Peyer's patch (tissue), 4 donors: Measurements from ENCODE around the gene IQCB1. TPM values are rescaled to one million over a fixed set of nuclear protein-coding genes. Genes with fewer than 3 reads are reported as not detected.

Experiments
- DNase-seq, 3 donors: peaks; one replicate each; pipeline ENCODE4 v3.0.0-alpha.2; 2017 to 2019
- H3K27ac ChIP-seq, 4 donors: fragments of 200-600 bp; sonication (generic); one replicate each; pipeline ENCODE4 v1.5.1; 2016 to 2019
- H3K27me3 ChIP-seq, 2 donors: fragments of 200-600 bp; sonication (generic); one replicate each; pipeline ENCODE4 v1.5.1; 2019
- H3K36me3 ChIP-seq, 3 donors: fragments of 200-600 bp; sonication (generic); one replicate each; pipeline ENCODE4 v1.5.1; 2016 to 2019
- H3K4me1 ChIP-seq, 4 donors: fragments of 200-600 bp; sonication (generic); one replicate each; pipeline ENCODE4 v1.5.1; 2016 to 2019
- H3K4me3 ChIP-seq, 4 donors: fragments of 200-600 bp; sonication (generic); 1 replicate in 3 of 4; 2 replicates in 1 of 4; pipeline ENCODE4 v1.5.1; 2016 to 2019; ENCODE audit warnings: mild to moderate bottlenecking in 1 of 4
- H3K9me3 ChIP-seq, 4 donors: fragments of 200-600 bp; sonication (generic); one replicate each; pipeline ENCODE4 v1.5.1; 2016 to 2019; ENCODE audit warnings: mild to moderate bottlenecking in 1 of 4
- POLR2A ChIP-seq, 2 donors: fragments of 450-650 bp; IDR thresholded peaks; one replicate each; pipeline ENCODE4 v1.5.1; 2017; ENCODE audit warnings: antibody characterized with exemption in 2 of 2, mild to moderate bottlenecking in 2 of 2, moderate library complexity in 2 of 2
- total RNA-seq, 4 donors: library from RNA; depleted of rRNA; stranded (reverse); fragments of >200 nt; gene quantifications; one replicate each; pipeline ENCODE4 v1.1.0, GENCODE V29; 2016
- TF ChIP-seq, protein P1 (sequence below), 6 experiments: fragments of 450-650 bp in 4 of 6; fragments of 200-600 bp in 2 of 6; sonication (generic) in 1 of 6; IDR thresholded peaks; one replicate each; pipeline ENCODE4 v1.5.1; 2017 to 2019; ENCODE audit warnings: antibody characterized with exemption in 6 of 6, mild to moderate bottlenecking in 3 of 6, moderate library complexity in 1 of 6

IQCB1 gene
- total RNA-seq, 4 donors from 2014 or later, result 22.8 to 50.3 (median 29.6) TPM

DNA sequence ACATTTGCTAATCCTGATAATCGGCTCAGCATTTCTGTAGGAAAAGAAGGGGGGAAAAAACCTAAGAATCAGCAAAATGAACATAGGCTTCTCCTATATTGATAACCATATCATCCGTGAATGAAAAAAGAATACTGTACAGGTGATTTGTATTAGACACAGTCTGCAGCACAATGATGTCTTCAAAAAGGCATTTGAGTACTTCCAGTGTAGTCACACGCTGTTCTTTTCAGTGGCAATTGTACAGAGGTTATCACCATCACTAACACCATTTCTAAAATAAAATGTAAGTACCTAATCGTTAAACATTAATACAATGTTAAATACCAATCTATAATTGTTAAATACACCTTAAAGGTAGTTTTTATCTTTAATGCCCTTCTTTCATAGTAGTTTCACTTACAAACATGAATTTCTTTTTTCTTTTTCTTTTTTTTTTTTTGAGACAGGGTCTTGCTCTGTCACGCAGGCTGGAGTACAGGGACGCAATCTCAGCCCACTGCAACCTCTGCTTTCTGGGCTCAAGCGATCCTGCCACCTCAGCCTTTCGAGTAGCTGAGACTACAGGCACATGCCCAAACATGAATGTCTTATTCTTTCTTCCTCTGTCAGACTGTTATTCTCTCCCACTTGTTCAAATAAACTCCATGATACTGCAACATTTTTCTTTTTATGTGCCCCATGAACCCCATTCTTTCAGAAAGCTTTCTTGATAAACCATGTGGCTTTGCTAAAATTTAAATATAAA lies 103.7 kb downstream of the IQCB1 start:
- Histone ChIP-seq H3K4me3 (no peak overlapping the region), H3K9me3 (no peaks in the 10 kb centered on the region), H3K27ac (no peak overlapping the region), H3K36me3 (peaks cover 0 to 43% (median 0%) of the 10 kb centered on the region in 3 donors), H3K27me3 (no peaks in the 10 kb centered on the region), H3K4me1 (no peaks in the 10 kb centered on the region)
- TF ChIP-seq, protein P1, sequence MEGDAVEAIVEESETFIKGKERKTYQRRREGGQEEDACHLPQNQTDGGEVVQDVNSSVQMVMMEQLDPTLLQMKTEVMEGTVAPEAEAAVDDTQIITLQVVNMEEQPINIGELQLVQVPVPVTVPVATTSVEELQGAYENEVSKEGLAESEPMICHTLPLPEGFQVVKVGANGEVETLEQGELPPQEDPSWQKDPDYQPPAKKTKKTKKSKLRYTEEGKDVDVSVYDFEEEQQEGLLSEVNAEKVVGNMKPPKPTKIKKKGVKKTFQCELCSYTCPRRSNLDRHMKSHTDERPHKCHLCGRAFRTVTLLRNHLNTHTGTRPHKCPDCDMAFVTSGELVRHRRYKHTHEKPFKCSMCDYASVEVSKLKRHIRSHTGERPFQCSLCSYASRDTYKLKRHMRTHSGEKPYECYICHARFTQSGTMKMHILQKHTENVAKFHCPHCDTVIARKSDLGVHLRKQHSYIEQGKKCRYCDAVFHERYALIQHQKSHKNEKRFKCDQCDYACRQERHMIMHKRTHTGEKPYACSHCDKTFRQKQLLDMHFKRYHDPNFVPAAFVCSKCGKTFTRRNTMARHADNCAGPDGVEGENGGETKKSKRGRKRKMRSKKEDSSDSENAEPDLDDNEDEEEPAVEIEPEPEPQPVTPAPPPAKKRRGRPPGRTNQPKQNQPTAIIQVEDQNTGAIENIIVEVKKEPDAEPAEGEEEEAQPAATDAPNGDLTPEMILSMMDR (IDR thresholded peaks at IDR 0.05), result no peak
- TF ChIP-seq POLR2A (IDR thresholded peaks at IDR 0.05), result no peak
- DNase-seq, result no peak

DNA sequence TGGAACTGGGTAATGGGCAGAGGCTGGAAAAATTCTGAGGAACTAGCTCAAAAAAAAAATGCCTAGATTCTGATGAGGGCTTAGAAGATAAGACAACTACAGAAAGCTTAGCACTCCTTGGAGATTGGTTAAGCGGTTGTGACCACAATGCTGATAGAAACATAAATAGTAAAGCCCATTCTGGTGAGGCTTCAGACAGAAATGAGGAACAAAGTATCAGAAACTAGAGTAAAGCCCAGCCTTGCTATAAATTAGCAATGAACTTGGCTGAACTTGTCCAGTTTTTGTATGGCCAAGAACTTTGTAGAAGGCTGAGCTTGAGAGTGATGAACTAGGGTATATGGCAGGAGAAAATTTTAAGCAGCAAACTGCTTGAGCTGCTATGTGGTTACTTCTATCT lies 110.7 kb downstream of the IQCB1 start:
- no peak overlapping the region for H3K27ac ChIP-seq
- H3K9me3 ChIP-seq, result no peaks in the 10 kb centered on the region
- peaks cover 0 to 92% (median 0%) of the 10 kb centered on the region in 3 donors for H3K36me3 ChIP-seq
- H3K4me3 ChIP-seq, result no peak overlapping the region
- no peak for DNase-seq
- no peaks in the 10 kb centered on the region for H3K27me3 ChIP-seq
- no peaks in the 10 kb centered on the region for H3K4me1 ChIP-seq
- TF ChIP-seq, protein P1 (IDR thresholded peaks at IDR 0.05), result no peak
- no peak for TF ChIP-seq POLR2A (IDR thresholded peaks at IDR 0.05)

DNA sequence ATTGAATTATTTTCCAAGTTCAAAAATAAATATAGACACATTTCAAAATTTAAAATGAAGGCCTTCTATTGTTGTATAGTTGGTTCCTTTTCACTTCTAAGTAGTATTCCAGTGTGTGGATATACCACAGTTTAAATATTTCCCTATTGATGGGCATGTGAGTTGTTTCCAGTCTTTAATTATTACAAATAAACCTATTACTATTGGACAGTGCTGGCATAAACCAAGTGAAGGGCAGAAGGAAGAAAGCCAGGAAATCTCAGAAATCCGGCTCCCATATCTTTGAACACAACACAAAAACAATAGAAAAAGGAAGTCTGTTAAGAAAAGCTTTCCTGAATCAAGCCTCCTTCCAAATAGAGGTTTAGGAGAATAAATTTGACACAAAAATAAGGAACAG lies 111.4 kb downstream of the IQCB1 start:
- no peak for DNase-seq
- no peaks in the 10 kb centered on the region for H3K4me1 ChIP-seq
- TF ChIP-seq, protein P1 (IDR thresholded peaks at IDR 0.05), result no peak
- TF ChIP-seq POLR2A (IDR thresholded peaks at IDR 0.05), result no peak

DNA sequence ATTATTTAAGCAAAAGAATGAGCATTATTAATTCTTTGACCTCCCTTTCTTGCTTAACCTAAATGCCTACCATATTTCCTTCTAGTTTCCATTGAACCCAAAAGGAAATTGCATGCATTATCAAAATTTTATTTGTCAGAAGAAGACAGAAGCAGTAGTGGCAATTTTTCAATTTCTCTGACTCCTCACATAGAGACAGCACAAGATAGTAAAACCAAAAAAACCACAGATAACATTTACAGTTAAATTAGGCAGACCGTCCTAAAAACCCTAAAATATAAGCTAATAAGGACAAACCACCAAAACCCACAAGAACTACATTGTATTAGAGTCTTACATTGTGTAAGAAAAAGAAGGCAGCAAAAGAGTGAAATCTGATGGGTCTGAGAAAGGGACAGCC lies 112.4 kb downstream of the IQCB1 start:
- H3K27ac ChIP-seq, result no peak overlapping the region
- TF ChIP-seq, protein P1 (IDR thresholded peaks at IDR 0.05), result no peak
- TF ChIP-seq POLR2A (IDR thresholded peaks at IDR 0.05), result no peak
- H3K36me3 ChIP-seq, result peaks cover 0 to 91% (median 0%) of the 10 kb centered on the region in 3 donors
- no peak overlapping the region for H3K4me3 ChIP-seq
- DNase-seq, result no peak
- H3K9me3 ChIP-seq, result no peaks in the 10 kb centered on the region
- no peaks in the 10 kb centered on the region for H3K4me1 ChIP-seq
- H3K27me3 ChIP-seq, result no peaks in the 10 kb centered on the region

More for the DNA sequence above, 111.4 kb downstream of the IQCB1 start:
- Histone ChIP-seq H3K9me3 (no peaks in the 10 kb centered on the region), H3K36me3 (peaks cover 0 to 91% (median 0%) of the 10 kb centered on the region in 3 donors), H3K27ac (no peak overlapping the region), H3K4me3 (no peak overlapping the region), H3K27me3 (no peaks in the 10 kb centered on the region)

DNA sequence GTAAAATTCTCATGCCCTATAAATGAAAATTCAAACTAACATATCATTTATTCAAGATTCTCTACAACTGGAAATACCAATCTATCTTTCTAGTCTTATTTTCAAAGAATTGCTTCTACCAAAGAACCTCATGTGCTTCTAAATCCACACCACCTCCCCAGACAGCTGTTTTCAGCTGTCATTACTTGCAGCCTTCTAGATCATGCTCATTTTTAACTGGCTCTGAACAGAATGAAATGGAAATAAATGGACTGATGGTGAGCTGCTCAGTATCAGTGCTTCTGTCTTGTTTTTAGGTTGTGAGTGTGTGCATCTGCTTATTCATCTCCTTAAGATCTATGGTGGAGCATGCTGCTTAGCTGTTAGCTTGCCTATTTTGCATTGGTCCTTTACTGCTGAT lies 114.7 kb downstream of the IQCB1 start:
- Histone ChIP-seq H3K27me3 (no peaks in the 10 kb centered on the region), H3K36me3 (peaks cover 0 to 95% (median 0%) of the 10 kb centered on the region in 3 donors), H3K4me3 (no peak overlapping the region), H3K4me1 (no peaks in the 10 kb centered on the region), H3K27ac (no peak overlapping the region), H3K9me3 (no peaks in the 10 kb centered on the region)
- DNase-seq, result no peak
- no peak for TF ChIP-seq POLR2A (IDR thresholded peaks at IDR 0.05)
- TF ChIP-seq, protein P1 (IDR thresholded peaks at IDR 0.05), result no peak

Other genes starting within 250 kb of the IQCB1 start
- gene FBXO40, start 241.7 kb downstream of the IQCB1 start, total RNA-seq, result not detected
- 100 to 1,000 TPM in 1 of 4 donors, 10 to 100 TPM in 3; 20.3 to 161 (median 28.0) TPM for gene HCLS1, start 174.2 kb downstream of the IQCB1 start, total RNA-seq
- 100 to 1,000 TPM in 2 of 4 donors, 10 to 100 TPM in 2; 84.0 to 134 (median 112) TPM for gene GOLGB1, start 85.3 kb downstream of the IQCB1 start, total RNA-seq
- 10 to 100 TPM in 1 of 4 donors, 1 to 10 TPM in 2, not detected in 1; 3.5 to 35.5 (median 4.7) TPM for gene EAF2, start 149 bp upstream of the IQCB1 start, total RNA-seq
- 1 to 10 TPM in 2 of 4 donors, under 1 TPM in 2; 0.53 to 6.6 (median 2.1) TPM for gene SLC15A2, start 59.3 kb upstream of the IQCB1 start, total RNA-seq
- 1 to 10 TPM; 3.7 to 5.8 (median 4.5) TPM for gene ILDR1, start 187.2 kb upstream of the IQCB1 start, total RNA-seq
- gene CD86, start 220.3 kb upstream of the IQCB1 start, total RNA-seq, result 10 to 100 TPM in 1 of 4 donors, 1 to 10 TPM in 1, not detected in 2; 1.7 to 10.7 TPM